ENCODE measurements around the gene MYL12B.
"Not testable (repeated sequence)": the region's sequence is repeated elsewhere in the genome, so short reads cannot be mapped to it uniquely, and the experiment has no call there.

Gene MYL12B

DNA sequence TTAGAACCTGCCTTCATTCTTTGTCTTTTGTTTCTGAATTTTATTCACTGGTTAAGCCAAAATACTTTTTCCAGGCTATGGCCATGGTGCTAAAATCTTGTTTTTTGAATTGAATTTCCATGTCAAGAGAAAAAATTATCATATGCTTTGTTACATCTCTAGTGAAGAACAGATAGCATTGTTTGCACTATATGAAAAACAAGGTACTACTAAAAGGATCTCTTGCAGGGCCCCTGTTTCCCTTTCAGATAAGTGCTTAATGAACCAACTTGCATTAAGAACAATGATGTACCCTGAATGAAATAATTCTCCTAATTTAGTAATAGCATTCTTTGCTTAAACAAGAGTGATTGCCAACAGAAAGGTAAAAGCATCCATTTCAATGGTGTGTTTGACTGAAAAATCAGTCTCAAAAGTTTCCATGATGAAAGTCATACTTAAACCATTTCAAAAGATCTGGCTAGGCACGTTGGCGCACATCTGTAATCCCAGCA, 4.3 kb upstream of the MYL12B start:
- in situ Hi-C loops (cut with HindIII; ENCODE audit: low sequenced_read_pairs): no loop called here

DNA sequence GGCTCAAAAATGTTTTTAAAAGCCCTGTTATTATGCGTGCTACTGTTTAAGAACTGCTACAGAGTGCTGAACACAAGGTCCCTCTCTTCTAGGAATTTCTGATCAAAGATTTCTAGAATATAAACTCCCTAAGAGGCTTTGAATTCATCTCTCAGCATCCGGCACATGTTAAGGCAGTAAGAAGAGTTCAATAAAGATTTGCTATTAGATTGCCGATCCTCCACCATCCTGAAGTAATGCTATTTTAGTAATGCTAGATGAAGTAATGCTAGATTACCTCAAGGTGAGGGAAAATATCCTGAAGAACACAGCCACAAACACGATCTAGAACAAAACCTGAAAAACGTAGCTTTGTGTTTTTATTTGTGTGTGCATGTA, 949 bp upstream of the MYL12B start:
- in situ Hi-C loops (cut with HindIII; ENCODE audit: low sequenced_read_pairs): loop anchor here (5.0 kb wide), 2 partner anchors 191 to 321 kb away; partner anchors contain the start of gene TGIF1

DNA sequence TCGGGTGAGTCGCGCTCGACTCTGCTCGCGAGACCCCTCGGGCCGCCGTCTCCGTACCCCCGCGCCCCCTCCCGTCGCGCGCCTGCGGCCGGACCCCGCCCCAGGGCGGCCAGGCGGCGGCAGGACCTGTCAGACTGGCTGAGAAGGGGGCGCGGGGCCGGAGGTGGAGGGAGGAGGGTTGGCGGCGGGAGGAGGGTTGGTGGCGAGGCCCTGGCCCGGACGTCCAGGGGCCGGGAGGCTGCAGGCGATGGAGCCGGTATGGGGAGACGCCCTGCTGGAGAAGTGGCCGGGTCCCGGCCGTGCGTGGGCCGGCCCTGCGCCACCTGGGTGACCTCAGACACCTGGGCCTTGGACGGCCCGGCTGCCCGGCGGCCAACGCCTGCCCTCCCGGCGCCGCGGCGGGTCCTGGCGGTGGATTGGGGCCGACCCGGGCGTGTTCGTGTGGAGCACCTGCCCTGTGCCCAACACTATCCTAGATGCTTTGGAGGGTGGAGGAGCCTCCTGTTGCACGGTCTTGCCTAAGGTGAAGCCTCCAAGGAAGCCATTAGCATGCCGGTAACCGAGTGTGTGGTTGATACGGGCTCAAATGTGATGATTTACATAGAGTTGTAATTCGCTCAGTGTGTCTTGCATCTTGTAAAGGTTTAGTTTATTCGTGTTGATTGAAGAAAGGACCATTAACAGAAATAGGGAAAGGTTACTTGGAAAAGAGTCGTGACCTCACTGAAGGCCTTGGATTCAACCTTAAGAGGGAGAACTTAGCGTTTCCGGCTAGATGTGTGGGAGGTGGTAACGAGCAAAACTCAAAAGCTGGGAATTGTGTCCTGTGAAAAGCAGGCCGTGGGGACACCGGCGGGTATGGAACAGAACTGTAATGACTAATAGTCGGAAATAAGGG, 550 bp downstream of the MYL12B start:
- in situ Hi-C loops (cut with HindIII; ENCODE audit: low sequenced_read_pairs): loop anchor here (5.0 kb wide), 2 partner anchors 190 to 320 kb away; partner anchors contain the start of gene TGIF1

GRCh38 chr18:3263132-3263700, 1.3 kb downstream of the MYL12B start:
- in situ Hi-C loops (cut with HindIII; ENCODE audit: low sequenced_read_pairs): loop anchor here (5.0 kb wide), 2 partner anchors 189 to 319 kb away; partner anchors contain the start of gene TGIF1

GRCh38 chr18:3264362-3264761, 2.4 kb downstream of the MYL12B start:
- in situ Hi-C loops (cut with HindIII; ENCODE audit: low sequenced_read_pairs): loop anchor here (5.0 kb wide), 2 partner anchors 188 to 318 kb away; partner anchors contain the start of gene TGIF1

GRCh38 chr18:3265564-3266033, 3.7 kb downstream of the MYL12B start:
- in situ Hi-C loops (cut with HindIII; ENCODE audit: low sequenced_read_pairs): no loop called here

- in situ Hi-C loops (cut with HindIII; ENCODE audit: low sequenced_read_pairs): no loop called here
Observed at GRCh38 chr18:3266062-3266608, 4.2 kb downstream of the MYL12B start.

GRCh38 chr18:3268306-3268705, 6.4 kb downstream of the MYL12B start:
- in situ Hi-C loops (cut with HindIII; ENCODE audit: low sequenced_read_pairs): no loop called here

DNA sequence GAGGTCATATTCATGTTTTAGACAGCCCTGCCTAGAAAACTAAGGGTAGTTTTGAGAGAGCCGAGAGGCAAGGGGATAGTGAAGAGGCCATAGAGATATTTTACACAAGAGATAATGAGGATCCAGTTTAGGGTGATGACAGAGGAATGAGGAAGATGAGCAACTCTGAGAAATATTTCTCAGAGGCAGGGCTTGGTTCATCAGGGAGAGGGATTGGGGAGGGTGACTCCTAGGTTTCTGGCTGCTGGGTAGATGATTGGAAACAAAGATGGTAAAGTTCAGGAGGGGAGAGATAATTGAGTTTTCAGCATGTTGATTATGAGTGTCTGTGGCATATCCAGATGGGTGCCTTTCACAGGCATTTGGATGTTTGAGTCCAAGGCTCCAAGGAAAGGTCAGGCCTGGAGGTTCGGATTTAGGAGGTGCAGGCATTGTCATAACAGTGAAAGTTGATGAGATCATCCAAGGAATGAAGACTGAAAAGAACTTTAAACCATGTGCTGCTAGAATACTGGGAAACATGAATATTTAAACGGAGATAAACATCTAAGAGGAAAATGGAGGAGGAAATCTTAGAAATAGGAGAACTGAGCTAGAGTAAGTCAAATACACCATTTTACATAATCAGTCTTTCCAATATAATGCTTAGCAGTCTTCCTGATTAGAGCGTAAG, 7.4 kb downstream of the MYL12B start:
- in situ Hi-C loops (cut with HindIII; ENCODE audit: low sequenced_read_pairs): no loop called here

DNA sequence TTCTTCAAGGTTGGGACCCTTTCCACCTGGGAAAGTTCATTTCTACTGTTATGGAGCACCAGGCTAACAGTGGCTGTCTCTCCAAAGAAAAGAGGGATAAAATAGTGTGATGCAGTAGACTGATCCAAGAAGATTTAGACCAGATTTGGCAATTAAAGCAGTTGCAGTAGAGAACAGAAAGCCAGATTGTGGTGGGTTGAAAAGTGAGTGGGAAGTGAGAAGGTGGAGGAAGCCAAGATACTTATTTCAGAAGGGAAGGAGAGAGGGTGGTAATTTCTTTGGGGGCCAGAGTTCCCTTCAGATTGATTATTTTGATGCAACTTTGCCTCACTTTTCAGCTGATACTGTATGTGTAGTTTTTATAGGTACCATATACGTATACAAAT, 8.0 kb downstream of the MYL12B start:
- in situ Hi-C loops (cut with HindIII; ENCODE audit: low sequenced_read_pairs): no loop called here

GRCh38 chr18:3273042-3273441, 11.1 kb downstream of the MYL12B start:
- in situ Hi-C loops (cut with HindIII; ENCODE audit: low sequenced_read_pairs): no loop called here

DNA sequence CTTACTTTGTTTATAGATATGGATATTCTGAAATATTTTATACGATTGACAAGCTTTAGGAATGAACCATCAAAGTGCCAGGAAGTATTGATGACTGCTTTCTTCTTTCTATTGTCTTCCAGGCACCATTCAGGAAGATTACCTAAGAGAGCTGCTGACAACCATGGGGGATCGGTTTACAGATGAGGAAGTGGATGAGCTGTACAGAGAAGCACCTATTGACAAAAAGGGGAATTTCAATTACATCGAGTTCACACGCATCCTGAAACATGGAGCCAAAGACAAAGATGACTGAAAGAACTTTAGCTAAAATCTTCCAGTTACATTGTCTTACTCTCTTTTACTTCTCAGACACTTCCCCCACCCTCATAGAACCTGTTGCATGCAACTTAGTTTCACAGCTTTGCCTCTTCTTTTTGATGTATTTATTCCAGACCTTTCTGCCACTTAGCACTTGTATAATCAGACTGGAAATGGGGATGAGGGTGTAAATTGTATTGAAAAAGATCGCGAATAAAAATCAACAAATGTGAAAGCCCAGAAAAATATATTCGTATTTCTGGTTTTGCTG, 15.8 kb downstream of the MYL12B start:
- in situ Hi-C loops (cut with HindIII; ENCODE audit: low sequenced_read_pairs): not testable (repeated sequence)

DNA sequence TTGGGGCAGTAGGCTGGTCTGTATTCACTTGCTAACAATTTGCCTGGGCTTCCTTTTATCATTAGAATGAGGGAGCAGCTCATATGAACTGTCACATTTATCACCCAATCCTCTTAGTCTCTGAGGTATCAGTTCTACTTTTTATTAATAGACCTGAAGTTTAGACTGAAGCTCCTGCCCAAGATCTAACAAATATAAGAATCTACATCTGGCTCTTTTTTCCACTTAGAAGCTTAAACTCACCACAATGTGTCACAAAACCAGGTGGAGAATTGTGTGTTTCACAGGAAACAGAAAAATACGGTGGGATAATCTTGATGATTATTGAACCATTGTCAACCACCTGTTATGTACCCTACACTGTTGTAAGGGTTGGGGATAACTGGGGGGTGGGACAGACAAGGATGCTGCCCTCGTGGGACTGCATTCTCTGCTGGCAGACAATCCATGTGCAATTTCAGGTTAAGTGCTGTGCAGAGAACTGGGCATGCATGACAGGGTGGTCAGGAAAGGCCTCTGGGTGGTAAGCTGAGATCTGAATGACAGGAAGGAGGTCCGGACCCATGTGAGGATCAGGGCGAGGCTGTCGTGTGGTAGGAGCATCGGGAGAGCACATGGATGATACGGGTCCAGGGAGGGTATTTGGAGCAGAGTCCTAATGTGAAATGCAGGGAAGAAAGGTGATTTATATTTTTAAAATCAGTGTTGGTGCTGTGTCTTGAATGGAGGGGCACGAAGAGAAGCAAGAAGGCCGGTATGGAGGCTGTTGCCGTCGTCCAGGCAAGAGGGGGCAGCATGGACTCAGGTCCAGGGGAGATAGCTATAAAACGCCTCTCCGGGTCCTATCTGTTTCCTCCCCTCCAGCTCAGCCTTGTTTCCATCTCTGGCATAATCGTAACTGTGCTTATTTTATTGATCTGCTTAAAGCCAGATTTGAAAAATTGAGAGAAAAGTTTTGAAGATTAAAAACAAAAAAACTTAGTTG, 17.6 kb downstream of the MYL12B start:
- in situ Hi-C loops (cut with HindIII; ENCODE audit: low sequenced_read_pairs): no loop called here

DNA sequence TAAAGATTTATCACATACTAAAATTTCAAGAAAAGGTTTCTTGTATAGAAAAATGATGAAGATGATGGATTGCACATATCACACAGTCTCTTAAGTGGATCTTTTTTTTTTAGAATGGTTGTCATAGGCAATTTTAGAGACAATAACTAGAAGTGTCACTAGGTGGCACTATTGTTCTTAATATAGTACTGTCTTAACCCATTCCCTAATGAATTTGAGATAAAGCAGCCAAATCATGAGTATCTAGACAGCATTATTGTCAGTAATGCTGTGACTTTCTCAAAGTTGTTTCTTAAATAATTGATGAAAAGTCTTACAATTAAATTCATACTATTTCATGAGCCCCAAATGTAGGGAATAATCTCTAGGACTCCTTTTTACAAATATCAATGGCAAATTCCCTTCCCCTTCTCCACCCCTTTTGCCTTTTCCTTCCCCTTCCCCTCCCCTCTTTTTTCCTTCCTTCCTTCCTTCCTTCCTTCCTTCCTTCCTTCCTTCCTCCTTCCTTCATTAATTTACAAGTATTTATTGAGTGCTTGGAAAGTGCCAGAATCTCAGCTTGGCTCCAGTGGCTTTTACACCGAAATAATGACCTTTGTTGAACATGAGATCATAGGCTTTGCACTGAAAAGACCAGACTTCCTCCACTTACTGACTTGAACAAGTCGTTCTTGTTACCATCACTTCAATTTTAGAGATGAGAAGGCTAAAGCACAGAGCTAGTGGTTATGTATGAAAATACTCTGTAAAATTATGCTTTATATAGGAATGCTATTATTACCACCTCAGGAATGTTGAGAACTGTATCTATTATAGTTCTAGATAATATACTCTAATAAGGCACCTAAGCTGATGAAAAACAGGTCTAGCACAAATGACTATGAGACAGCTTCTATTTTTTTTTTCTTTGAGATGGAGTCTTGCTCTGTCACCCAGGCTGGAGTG, 19.8 kb downstream of the MYL12B start:
- in situ Hi-C loops (cut with HindIII; ENCODE audit: low sequenced_read_pairs): no loop called here

- in situ Hi-C loops (cut with HindIII; ENCODE audit: low sequenced_read_pairs): no loop called here
Observed at GRCh38 chr18:3283253-3283863, 21.4 kb downstream of the MYL12B start.

GRCh38 chr18:3283908-3284307, 22.0 kb downstream of the MYL12B start:
- in situ Hi-C loops (cut with HindIII; ENCODE audit: low sequenced_read_pairs): no loop called here

DNA sequence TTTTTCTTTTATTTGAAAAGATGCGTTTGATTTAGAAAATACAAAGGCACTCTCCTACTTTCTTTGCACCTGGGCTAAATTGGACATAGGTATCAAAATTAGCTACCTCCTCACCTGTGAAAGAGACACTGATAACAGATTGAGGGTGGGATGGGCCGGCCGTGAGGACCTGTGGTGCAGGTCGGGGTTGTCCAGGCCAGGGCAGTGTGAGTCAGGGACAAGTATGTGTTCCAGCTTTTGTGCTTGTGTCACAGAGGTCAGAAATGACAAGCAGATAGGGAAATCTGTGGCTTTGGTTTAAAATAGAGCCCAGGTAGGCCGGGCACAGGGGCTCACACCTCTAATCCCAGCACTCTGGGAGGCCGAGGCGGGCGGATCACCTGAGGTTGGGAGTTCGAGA, 22.6 kb downstream of the MYL12B start:
- in situ Hi-C loops (cut with HindIII; ENCODE audit: low sequenced_read_pairs): no loop called here

DNA sequence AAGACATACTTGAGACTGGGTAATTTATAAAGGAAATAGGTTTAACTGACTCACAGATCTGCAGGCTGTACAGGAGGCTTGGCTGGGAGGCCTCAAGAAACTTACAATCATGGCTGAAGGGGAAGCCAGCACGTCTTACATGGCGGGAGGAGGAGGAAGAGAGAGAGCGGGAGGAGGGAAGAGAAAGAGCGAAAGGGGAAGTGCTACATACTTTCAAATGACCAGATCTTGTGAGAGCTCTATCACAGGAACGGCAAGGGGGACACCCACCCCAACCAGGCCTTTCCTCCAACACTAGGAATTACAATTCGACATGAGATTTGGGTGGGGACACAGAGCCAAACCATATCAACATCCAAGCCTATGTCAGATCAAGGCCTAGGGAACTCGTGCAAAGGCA, 24.2 kb downstream of the MYL12B start:
- in situ Hi-C loops (cut with HindIII; ENCODE audit: low sequenced_read_pairs): no loop called here
